Cardiac muscle cell (in vitro differentiated cells and primary cell): ENCODE data around the gene SASH1. TPM values are rescaled to one million over a fixed set of nuclear protein-coding genes. Genes with fewer than 3 reads are reported as not detected.

ENCODE experiments used
- DNase-seq, 2 donors: peaks; one replicate each; pipeline versions ENCODE4 v3.0.0 to v3.0.0-alpha.2; 2010 to 2017; ENCODE audit warnings: low read depth in 1 of 2, low spot score in 1 of 2
- H3K27ac ChIP-seq: fragments of 200-600 bp; sonication (generic); 2 replicates; pipeline ENCODE4 v1.5.1; 2016
- H3K27me3 ChIP-seq: fragments of 200-600 bp; sonication (generic); 2 replicates; pipeline ENCODE4 v1.6.0; 2016; ENCODE audit warnings: control low read depth
- H3K36me3 ChIP-seq: fragments of 200-600 bp; sonication (generic); 2 replicates; pipeline ENCODE4 v1.5.1; 2016; ENCODE audit warnings: control low read depth
- H3K4me1 ChIP-seq: fragments of 200-600 bp; sonication (generic); 2 replicates; pipeline ENCODE4 v1.8.1; 2017; ENCODE audit warnings: low read depth, mild to moderate bottlenecking, mixed run types
- H3K4me3 ChIP-seq: fragments of 200-600 bp; sonication (generic); 2 replicates; pipeline ENCODE4 v1.5.1; 2016; ENCODE audit warnings: mild to moderate bottlenecking
- H3K9me3 ChIP-seq: fragments of 200-600 bp; sonication (generic); 2 replicates; pipeline ENCODE4 v1.5.1; 2017; ENCODE audit warnings: low read depth, mild to moderate bottlenecking, control low read depth
- CTCF ChIP-seq: IDR thresholded peaks from 2 replicates; pipeline ENCODE4 v1.5.1; 2012; ENCODE audit warnings: low read depth, mild to moderate bottlenecking, low read length
- polyA plus RNA-seq: library from polyadenylated mRNA; unstranded; fragments of >200 nt; fragmentation: Nextera tagmentation; extraction: Ambion mirVana; gene quantifications from 2 replicates; pipeline ENCODE4 v1.2.1, GENCODE V29; 2016
- total RNA-seq: library from RNA; depleted of rRNA; stranded (reverse); fragments of >200 nt; gene quantifications from 2 replicates; pipeline ENCODE4 v1.2.3, GENCODE V29; 2016

SASH1 gene
- total and polyA plus RNA-seq, 2 experiments from 2014 or later: 7.2 to 17.1 TPM

- no peak for DNase-seq
- H3K4me3 ChIP-seq: no peak overlapping the region
- no peak overlapping the region for H3K27ac ChIP-seq
- TF ChIP-seq CTCF: no peak
- H3K9me3 ChIP-seq: no peaks in the 10 kb centered on the region
- H3K4me1 ChIP-seq: no peaks in the 10 kb centered on the region
- no peaks in the 10 kb centered on the region for H3K27me3 ChIP-seq
- H3K36me3 ChIP-seq: no peaks in the 10 kb centered on the region
Observed at GRCh38 chr6:148322704-148323103, 19.9 kb upstream of the SASH1 start.

GRCh38 chr6:148323344-148323743 lies 19.3 kb upstream of the SASH1 start:
- Histone ChIP-seq H3K4me3 (no peak overlapping the region), H3K4me1 (no peaks in the 10 kb centered on the region), H3K27me3 (no peaks in the 10 kb centered on the region), H3K9me3 (no peaks in the 10 kb centered on the region), H3K27ac (no peak overlapping the region), H3K36me3 (no peaks in the 10 kb centered on the region)
- no peak for TF ChIP-seq CTCF
- DNase-seq: peak in 1 of 2 donors; percentile 25

GRCh38 chr6:148324297-148324985 lies 18.2 kb upstream of the SASH1 start:
- H3K4me3 ChIP-seq: no peak overlapping the region
- TF ChIP-seq CTCF: no peak
- H3K27me3 ChIP-seq: no peaks in the 10 kb centered on the region
- DNase-seq: peak in 1 of 2 donors; percentile 42
- H3K27ac ChIP-seq: no peak overlapping the region
- H3K4me1 ChIP-seq: peaks cover 4% of the 10 kb centered on the region
- H3K9me3 ChIP-seq: no peaks in the 10 kb centered on the region
- H3K36me3 ChIP-seq: no peaks in the 10 kb centered on the region

GRCh38 chr6:148325316-148326068 lies 17.1 kb upstream of the SASH1 start:
- no peak for DNase-seq
- Histone ChIP-seq H3K27me3 (no peaks in the 10 kb centered on the region), H3K36me3 (no peaks in the 10 kb centered on the region), H3K4me1 (peaks cover 5% of the 10 kb centered on the region), H3K9me3 (no peaks in the 10 kb centered on the region), H3K4me3 (no peak overlapping the region), H3K27ac (no peak overlapping the region)
- no peak for TF ChIP-seq CTCF

- Histone ChIP-seq H3K27me3 (no peaks in the 10 kb centered on the region), H3K27ac (no peak overlapping the region), H3K4me1 (peaks cover 5% of the 10 kb centered on the region), H3K36me3 (no peaks in the 10 kb centered on the region), H3K4me3 (no peak overlapping the region), H3K9me3 (no peaks in the 10 kb centered on the region)
- no peak for TF ChIP-seq CTCF
- no peak for DNase-seq
Observed at GRCh38 chr6:148328876-148329555, 13.6 kb upstream of the SASH1 start.
